Right atrium auricular region (tissue), 2 donors: Measurements from ENCODE around the gene ADAT2. TPM values are rescaled to one million over a fixed set of nuclear protein-coding genes. Genes with fewer than 3 reads are reported as not detected.

Source experiments
- DNase-seq: peaks from one replicate; pipeline ENCODE4 v3.0.0-alpha.2; 2019; ENCODE audit warnings: low spot score
- H3K27ac ChIP-seq, 2 donors: fragments of 200-600 bp; sonication (generic); 1 replicate in 1 of 2; 2 replicates in 1 of 2; pipeline ENCODE4 v1.5.1; 2016 to 2019
- H3K27me3 ChIP-seq, 2 donors: fragments of 200-600 bp; sonication (generic); one replicate each; pipeline versions ENCODE4 v1.5.1 to v1.6.0; 2017 to 2019
- H3K36me3 ChIP-seq: fragments of 200-600 bp; sonication (generic); one replicate; pipeline ENCODE4 v1.5.1; 2016
- H3K4me1 ChIP-seq, 2 donors: fragments of 200-600 bp; sonication (generic); one replicate each; pipeline versions ENCODE4 v1.5.1 to v1.6.0; 2017 to 2019
- H3K4me3 ChIP-seq, 2 donors: fragments of 200-600 bp; sonication (generic); 1 replicate in 1 of 2; 2 replicates in 1 of 2; pipeline ENCODE4 v1.5.1; 2017 to 2019; ENCODE audit warnings: mild to moderate bottlenecking in 1 of 2, moderate library complexity in 1 of 2
- H3K9me3 ChIP-seq, 2 donors: fragments of 200-600 bp; sonication (generic); one replicate each; pipeline ENCODE4 v1.5.1; 2019
- total RNA-seq, 2 donors: library from RNA; depleted of rRNA; stranded (reverse); fragments of >200 nt; gene quantifications; one replicate each; pipeline ENCODE4 v1.1.0, GENCODE V29; 2016
- TF ChIP-seq, protein P1 (sequence below), 2 donors: fragments of 200-600 bp; sonication (generic); IDR thresholded peaks; one replicate each; pipeline ENCODE4 v1.5.1; 2019; ENCODE audit warnings: antibody characterized with exemption in 2 of 2

ADAT2 gene
- total RNA-seq, 2 donors from 2014 or later, result 1.0 to 2.2 TPM

DNA sequence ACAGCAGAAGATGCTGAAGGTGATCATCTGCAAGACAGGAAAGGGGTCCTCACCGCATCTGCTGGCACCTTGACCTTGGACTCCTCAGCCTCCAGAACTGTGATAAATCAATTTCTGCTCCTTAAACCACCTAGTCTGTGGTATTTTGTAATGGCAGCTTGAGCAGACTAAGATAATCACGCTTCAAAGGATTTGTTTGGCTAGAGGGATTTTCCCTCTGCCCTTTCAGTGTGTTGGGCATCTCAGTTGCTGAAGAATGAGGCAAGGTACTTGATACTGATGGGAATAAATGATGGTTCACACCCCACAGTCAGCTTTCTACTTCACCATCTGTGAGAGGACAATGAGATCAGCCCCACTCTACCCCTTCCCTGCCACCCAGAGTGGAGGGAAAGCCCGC lies 60.2 kb downstream of the ADAT2 start:
- H3K36me3 ChIP-seq, result no peaks in the 10 kb centered on the region
- DNase-seq, result no peak
- H3K4me3 ChIP-seq, result no peak overlapping the region
- no peaks in the 10 kb centered on the region for H3K4me1 ChIP-seq
- H3K27me3 ChIP-seq, result no peaks in the 10 kb centered on the region
- TF ChIP-seq, protein P1, sequence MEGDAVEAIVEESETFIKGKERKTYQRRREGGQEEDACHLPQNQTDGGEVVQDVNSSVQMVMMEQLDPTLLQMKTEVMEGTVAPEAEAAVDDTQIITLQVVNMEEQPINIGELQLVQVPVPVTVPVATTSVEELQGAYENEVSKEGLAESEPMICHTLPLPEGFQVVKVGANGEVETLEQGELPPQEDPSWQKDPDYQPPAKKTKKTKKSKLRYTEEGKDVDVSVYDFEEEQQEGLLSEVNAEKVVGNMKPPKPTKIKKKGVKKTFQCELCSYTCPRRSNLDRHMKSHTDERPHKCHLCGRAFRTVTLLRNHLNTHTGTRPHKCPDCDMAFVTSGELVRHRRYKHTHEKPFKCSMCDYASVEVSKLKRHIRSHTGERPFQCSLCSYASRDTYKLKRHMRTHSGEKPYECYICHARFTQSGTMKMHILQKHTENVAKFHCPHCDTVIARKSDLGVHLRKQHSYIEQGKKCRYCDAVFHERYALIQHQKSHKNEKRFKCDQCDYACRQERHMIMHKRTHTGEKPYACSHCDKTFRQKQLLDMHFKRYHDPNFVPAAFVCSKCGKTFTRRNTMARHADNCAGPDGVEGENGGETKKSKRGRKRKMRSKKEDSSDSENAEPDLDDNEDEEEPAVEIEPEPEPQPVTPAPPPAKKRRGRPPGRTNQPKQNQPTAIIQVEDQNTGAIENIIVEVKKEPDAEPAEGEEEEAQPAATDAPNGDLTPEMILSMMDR (IDR thresholded peaks at IDR 0.05), result no peak
- H3K27ac ChIP-seq, result no peak overlapping the region
- H3K9me3 ChIP-seq, result no peaks in the 10 kb centered on the region

DNA sequence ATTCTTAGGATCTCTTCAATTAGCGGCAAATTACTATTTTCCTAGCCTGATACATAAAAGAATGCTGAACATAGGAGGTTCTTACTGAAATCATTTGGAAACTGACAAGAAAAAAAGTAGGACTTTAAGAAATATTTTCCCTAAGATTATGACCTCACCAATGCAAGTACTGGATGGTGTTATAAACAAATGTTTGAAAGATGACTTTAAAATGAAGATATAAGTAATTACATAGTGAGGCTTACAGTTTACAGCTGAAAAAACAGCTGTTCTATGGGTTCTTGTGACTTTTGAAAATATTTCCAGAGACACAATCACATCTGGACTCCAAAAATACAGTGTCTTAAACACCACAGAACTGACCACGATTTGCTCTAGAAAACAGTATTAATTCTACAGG lies 64.9 kb downstream of the ADAT2 start:
- H3K27me3 ChIP-seq, result no peaks in the 10 kb centered on the region
- H3K36me3 ChIP-seq, result no peaks in the 10 kb centered on the region
- DNase-seq, result no peak
- no peak overlapping the region for H3K27ac ChIP-seq
- no peak overlapping the region for H3K4me3 ChIP-seq
- H3K4me1 ChIP-seq, result no peaks in the 10 kb centered on the region
- no peaks in the 10 kb centered on the region for H3K9me3 ChIP-seq
- TF ChIP-seq, protein P1 (IDR thresholded peaks at IDR 0.05), result no peak

DNA sequence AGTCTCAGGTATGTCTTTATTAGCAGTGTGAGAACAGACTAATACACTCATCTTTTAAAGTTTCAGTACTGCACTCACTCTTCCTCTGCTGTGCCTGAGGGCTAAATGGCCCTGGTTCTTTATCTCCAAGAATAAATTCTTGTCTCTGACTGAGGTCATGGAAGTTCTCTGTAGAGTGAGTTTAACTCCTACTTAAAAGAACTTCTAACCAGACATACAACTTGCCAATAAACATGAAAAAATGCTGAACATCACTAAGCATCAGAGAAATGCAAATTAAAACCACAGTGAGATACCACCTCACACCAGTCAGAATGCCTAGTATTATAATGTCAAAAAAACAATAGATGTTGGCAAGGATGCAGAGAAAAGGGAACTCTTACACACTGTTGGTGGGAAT lies 73.6 kb downstream of the ADAT2 start:
- Histone ChIP-seq H3K27ac (no peak overlapping the region), H3K9me3 (no peaks in the 10 kb centered on the region), H3K4me3 (no peak overlapping the region), H3K27me3 (no peaks in the 10 kb centered on the region), H3K36me3 (no peaks in the 10 kb centered on the region), H3K4me1 (no peaks in the 10 kb centered on the region)
- DNase-seq, result no peak
- TF ChIP-seq, protein P1 (IDR thresholded peaks at IDR 0.05), result no peak

DNA sequence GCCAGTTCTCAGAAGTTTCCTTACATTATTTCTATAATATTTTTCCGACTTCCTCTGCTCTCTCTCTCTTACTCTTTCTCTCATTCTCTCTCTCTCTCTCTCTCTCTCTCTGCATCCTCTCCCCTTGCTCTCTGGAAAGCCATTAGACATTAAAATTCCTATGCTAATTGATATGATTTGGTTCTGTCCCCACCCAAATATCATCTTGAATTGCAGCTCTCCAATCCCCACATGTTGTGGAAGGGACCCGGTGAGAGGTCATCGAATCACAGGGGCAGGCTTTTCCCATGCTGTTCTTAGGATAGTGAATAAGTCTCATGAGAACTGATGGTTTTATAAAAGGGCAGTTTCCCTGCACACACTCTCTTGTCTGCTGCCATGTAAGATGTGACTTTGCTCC lies 74.1 kb downstream of the ADAT2 start:
- Histone ChIP-seq H3K4me3 (no peak overlapping the region), H3K9me3 (no peaks in the 10 kb centered on the region), H3K27ac (no peak overlapping the region), H3K4me1 (no peaks in the 10 kb centered on the region), H3K27me3 (no peaks in the 10 kb centered on the region), H3K36me3 (no peaks in the 10 kb centered on the region)
- TF ChIP-seq, protein P1 (IDR thresholded peaks at IDR 0.05), result no peak
- no peak for DNase-seq

DNA sequence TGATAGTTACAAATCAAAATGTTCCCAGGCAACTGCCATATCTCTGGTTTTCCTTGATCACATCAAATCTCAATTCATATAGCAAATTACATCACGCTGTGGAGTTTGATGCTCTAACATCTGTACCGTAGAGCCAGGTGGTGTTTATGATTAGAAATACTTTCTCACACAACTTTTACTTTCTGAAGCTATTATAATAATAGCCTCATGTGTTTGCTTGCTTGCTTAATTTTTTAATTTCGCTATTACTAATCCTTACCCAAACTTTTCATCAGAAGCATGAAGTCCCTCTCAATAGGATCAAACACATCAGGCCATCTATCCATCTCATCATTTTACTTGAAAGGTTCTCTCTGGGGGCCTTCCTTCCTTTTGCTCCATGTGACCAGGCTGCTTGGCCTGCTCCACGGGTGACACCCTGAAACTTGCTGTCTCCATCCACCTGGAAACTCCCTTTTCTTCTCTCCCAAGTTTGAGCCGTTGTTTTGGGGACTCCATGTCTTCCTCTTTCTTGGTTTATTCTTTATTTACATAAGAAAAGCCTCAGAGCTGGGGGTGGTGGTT lies 75.4 kb downstream of the ADAT2 start:
- no peak overlapping the region for H3K4me3 ChIP-seq
- no peak overlapping the region for H3K27ac ChIP-seq
- H3K27me3 ChIP-seq, result no peaks in the 10 kb centered on the region
- H3K9me3 ChIP-seq, result no peaks in the 10 kb centered on the region
- H3K4me1 ChIP-seq, result no peaks in the 10 kb centered on the region
- DNase-seq, result no peak
- TF ChIP-seq, protein P1 (IDR thresholded peaks at IDR 0.05), result no peak
- no peaks in the 10 kb centered on the region for H3K36me3 ChIP-seq

DNA sequence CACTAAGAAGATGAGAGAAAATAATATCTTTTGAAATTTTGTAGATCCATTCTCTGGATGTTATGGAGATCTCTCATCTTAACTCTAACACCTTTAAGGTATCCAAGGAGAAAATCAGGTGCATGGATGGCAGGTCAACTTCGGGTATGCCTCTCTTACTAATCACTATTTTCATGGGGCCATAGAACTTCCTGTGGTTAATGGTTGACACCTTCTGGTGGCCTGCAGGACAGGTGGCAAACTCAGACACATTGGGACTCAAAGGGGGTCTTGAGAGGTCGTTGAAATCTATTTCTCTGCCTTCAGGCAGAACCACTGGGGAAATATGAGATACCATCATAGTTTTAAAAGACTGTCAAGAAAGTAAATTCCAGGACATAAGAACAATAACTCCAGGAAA lies 76.5 kb downstream of the ADAT2 start:
- DNase-seq, result no peak
- Histone ChIP-seq H3K4me3 (no peak overlapping the region), H3K36me3 (no peaks in the 10 kb centered on the region), H3K4me1 (no peaks in the 10 kb centered on the region), H3K9me3 (no peaks in the 10 kb centered on the region), H3K27ac (no peak overlapping the region), H3K27me3 (no peaks in the 10 kb centered on the region)
- TF ChIP-seq, protein P1 (IDR thresholded peaks at IDR 0.05), result no peak
